Ovary (tissue), 9 donors: ENCODE results near the gene MCM6. TPM values are rescaled to one million over a fixed set of nuclear protein-coding genes. Genes with fewer than 3 reads are reported as not detected.

Experiments
- DNase-seq, 5 donors: peaks; one replicate each; pipeline ENCODE4 v3.0.0-alpha.2; 2019 to 2020
- H3K27ac ChIP-seq, 2 donors: fragments of 200-600 bp; one replicate each; pipeline versions ENCODE4 v1.5.1 to v1.8.0; 2019 to 2022
- H3K27me3 ChIP-seq: fragments of 200-600 bp; one replicate; pipeline ENCODE4 v1.8.0; 2022
- H3K36me3 ChIP-seq: fragments of 200-600 bp; sonication (generic); one replicate; pipeline ENCODE4 v1.5.1; 2019
- H3K4me1 ChIP-seq: one replicate; pipeline ENCODE4 v1.8.1; 2013; ENCODE audit warnings: mild to moderate bottlenecking, moderate library complexity; ENCODE audit not compliant: insufficient read depth
- H3K4me3 ChIP-seq: fragments of 200-600 bp; sonication (generic); one replicate; pipeline ENCODE4 v1.5.1; 2017
- H3K9me3 ChIP-seq, 2 donors: fragments of 200-600 bp in 1 of 2; sonication (generic) in 1 of 2; one replicate each; pipeline versions ENCODE4 v1.5.1 to v1.8.1; 2013 to 2019; ENCODE audit warnings: mild to moderate bottlenecking in 1 of 2, moderate library complexity in 1 of 2
- CTCF ChIP-seq, 3 donors: fragments of 450-650 bp in 2 of 3; fragments of 200-600 bp in 1 of 3; IDR thresholded peaks; one replicate each; pipeline versions ENCODE4 v1.5.1 to v1.8.0; 2016 to 2022; ENCODE audit warnings: antibody characterized with exemption in 3 of 3, mild to moderate bottlenecking in 1 of 3
- EP300 ChIP-seq: sonication (generic); formaldehyde crosslinking; IDR thresholded peaks from one replicate; pipeline ENCODE4 v1.6.1; 2017; ENCODE audit warnings: antibody characterized with exemption
- POLR2A ChIP-seq: fragments of 450-650 bp; IDR thresholded peaks from one replicate; pipeline ENCODE4 v1.6.1; 2017; ENCODE audit warnings: antibody characterized with exemption, mild to moderate bottlenecking, moderate library complexity
- WGBS, 3 donors: extraction: QIAGEN DNeasy Blood & Tissue Kit in 1 of 3; methylation state at CpG; one replicate each; pipeline versions ENCODE4 v1.1.5 to v1.1.7; 2013 to 2017; 5-methylcytosine and 5-hydroxymethylcytosine counted together
- intact Hi-C, 4 donors: fragments of 100-400 bp; cut with DNase I; formaldehyde crosslinking; loops; one replicate each; pipeline versions ENCODE4 v1.11.0 to v1.15.1; 2022 to 2023
- polyA plus RNA-seq, 2 donors: library from polyadenylated mRNA; stranded (reverse); fragments of 200-250 nt in 1 of 2; fragments of 350-450 nt in 1 of 2; fragmentation: Illumina TruSeq in 1 of 2; extraction: RNeasy Lipid Tissue Mini Kit (QIAGEN cat#74804) in 1 of 2; gene quantifications; one replicate each; pipeline ENCODE4 v1.2.3, GENCODE V29; 2013 to 2014
- total RNA-seq, 7 donors: library from RNA; depleted of rRNA in 2 of 7; stranded (reverse); fragments of >200 nt in 2 of 7; fragmentation: NEBNext Ultra II Directional in 3 of 7; extraction: Animal tissue kit (Norgen Biotek cat#: 25700) in 3 of 7; gene quantifications; one replicate each; pipeline versions ENCODE4 v1.1.0 to v1.2.4, GENCODE V29; 2016 to 2023
- donor health status: DM: no; HTN: no; CAD: no; lungs with moderate emphysema.
- donor health status: DM: no; HTN: no; CAD: no.
- donor health status: Bipolar disorder and iron deficiency.
- donor health status: DM: yes; HTN: yes; CAD: no.
- donor health status: DM: no; HTN: no; CAD: no.
- donor health status: DM: yes; HTN: yes; CAD: no.

Gene MCM6
- total and polyA plus RNA-seq, 9 donors: 7.2 to 20.1 (median 15.4) TPM

- intact Hi-C loops: no loop called here
- TF ChIP-seq POLR2A (no peak), EP300 (no peak), CTCF (IDR thresholded peaks at IDR 0.05) (no peak)
- WGBS, 3 donors: 93% methylated on average over 12 of the region's 12 CpGs
- H3K36me3 ChIP-seq: no peaks in the 10 kb centered on the region
- no peak within 1 kb of the TSS for H3K27ac ChIP-seq
- no peaks in the 10 kb centered on the region for H3K9me3 ChIP-seq
- peaks cover 3% of the 10 kb centered on the region for H3K4me1 ChIP-seq
- H3K27me3 ChIP-seq: no peaks in the 10 kb centered on the region
- no peak for DNase-seq
- H3K4me3 ChIP-seq: no peak within 1 kb of the TSS
Measured at GRCh38 chr2:135836596-135837270, 39.5 kb downstream of the MCM6 start, which contains the start of gene LCT. TSS of gene LCT (minus strand) at chr2:135837184. CDS start at chr2:135837169, 15 bp downstream.

GRCh38 chr2:135832891-135833290 is 43.4 kb downstream of the MCM6 start:
- Histone ChIP-seq H3K27ac (no peak overlapping the region), H3K4me1 (no peaks in the 10 kb centered on the region), H3K27me3 (no peaks in the 10 kb centered on the region), H3K36me3 (no peaks in the 10 kb centered on the region), H3K4me3 (no peak overlapping the region), H3K9me3 (no peaks in the 10 kb centered on the region)
- TF ChIP-seq CTCF (IDR thresholded peaks at IDR 0.05) (no peak), POLR2A (no peak), EP300 (no peak)
- intact Hi-C loops: no loop called here
- DNase-seq: no peak
- 89 to 95% (median 89%) methylated on average over 6 of the region's 6 CpGs for WGBS, 3 donors

GRCh38 chr2:135831180-135831812 is 44.9 kb downstream of the MCM6 start:
- Histone ChIP-seq H3K27ac (no peak overlapping the region), H3K4me3 (no peak overlapping the region), H3K36me3 (no peaks in the 10 kb centered on the region), H3K4me1 (no peaks in the 10 kb centered on the region), H3K27me3 (no peaks in the 10 kb centered on the region), H3K9me3 (no peaks in the 10 kb centered on the region)
- intact Hi-C loops: no loop called here
- TF ChIP-seq EP300: no peak
- no peak for TF ChIP-seq POLR2A
- no peak for TF ChIP-seq CTCF (IDR thresholded peaks at IDR 0.05)
- 79 to 83% (median 82%) methylated on average over 14 of the region's 14 CpGs for whole genome bisulfite sequencing, 3 donors
- DNase-seq: no peak

GRCh38 chr2:135829378-135830135 is 46.7 kb downstream of the MCM6 start:
- no peaks in the 10 kb centered on the region for H3K4me1 ChIP-seq
- intact Hi-C loops: no loop called here
- TF ChIP-seq CTCF (IDR thresholded peaks at IDR 0.05): no peak
- TF ChIP-seq EP300: no peak
- no peak for TF ChIP-seq POLR2A
- no peaks in the 10 kb centered on the region for H3K27me3 ChIP-seq
- no peak for DNase-seq
- H3K36me3 ChIP-seq: no peaks in the 10 kb centered on the region
- WGBS, 3 donors: 74 to 80% (median 74%) methylated on average over 13 of the region's 13 CpGs
- no peak overlapping the region for H3K27ac ChIP-seq
- no peak overlapping the region for H3K4me3 ChIP-seq
- no peaks in the 10 kb centered on the region for H3K9me3 ChIP-seq
